H9 (cell line): ENCODE results near the gene PROCR. TPM values are rescaled to one million over a fixed set of nuclear protein-coding genes. Genes with fewer than 3 reads are reported as not detected.

Experiments used
- DNase-seq: peaks from one replicate; pipeline ENCODE4 v3.0.0-alpha.2; 2017
- H2AFZ ChIP-seq: one replicate; pipeline ENCODE4 v1.6.1; 2013; ENCODE audit warnings: mild to moderate bottlenecking, low read length, control low read depth, moderate library complexity
- H2AK5ac ChIP-seq: 2 replicates; pipeline ENCODE4 v1.6.1; 2013; ENCODE audit warnings: low read length, control low read depth, mixed read lengths; ENCODE audit not compliant: insufficient read length
- H2BK120ac ChIP-seq: one replicate; pipeline ENCODE4 v1.6.1; 2013; ENCODE audit warnings: low read depth, mild to moderate bottlenecking, low read length, control low read depth, inconsistent platforms; ENCODE audit not compliant: poor library complexity, severe bottlenecking
- H2BK12ac ChIP-seq: 2 replicates; pipeline ENCODE4 v1.6.1; 2013; ENCODE audit warnings: low read length, control low read depth, mixed read lengths, low read depth; ENCODE audit not compliant: insufficient read length
- H2BK15ac ChIP-seq: 2 replicates; pipeline ENCODE4 v1.6.1; 2013; ENCODE audit warnings: low read depth, low read length, control low read depth
- H2BK20ac ChIP-seq: one replicate; pipeline ENCODE4 v1.6.1; 2013; ENCODE audit warnings: low read depth, mild to moderate bottlenecking, low read length, control low read depth, inconsistent platforms; ENCODE audit not compliant: poor library complexity, severe bottlenecking
- H2BK5ac ChIP-seq: 2 replicates; pipeline ENCODE4 v1.6.1; 2013; ENCODE audit warnings: low read length, control low read depth, mixed read lengths; ENCODE audit not compliant: insufficient read length
- H3K14ac ChIP-seq: 2 replicates; pipeline ENCODE4 v1.6.1; 2013; ENCODE audit warnings: low read length, control low read depth; ENCODE audit not compliant: insufficient read depth
- H3K18ac ChIP-seq: 2 replicates; pipeline ENCODE4 v1.6.1; 2013; ENCODE audit warnings: low read depth, mild to moderate bottlenecking, mixed read lengths, low read length, control low read depth; ENCODE audit not compliant: insufficient read length
- H3K23ac ChIP-seq: 2 replicates; pipeline ENCODE4 v1.6.1; 2013; ENCODE audit warnings: low read length, control low read depth, mixed read lengths, low read depth; ENCODE audit not compliant: insufficient read length
- H3K23me2 ChIP-seq: 2 replicates; pipeline ENCODE4 v1.6.1; 2013; ENCODE audit warnings: low read depth, mild to moderate bottlenecking, mixed read lengths, low read length, control low read depth; ENCODE audit not compliant: insufficient read length, poor library complexity, severe bottlenecking
- H3K27ac ChIP-seq: 2 replicates; pipeline ENCODE4 v1.5.1; 2013; ENCODE audit warnings: low read length, control low read depth, mixed read lengths, low read depth; ENCODE audit not compliant: insufficient read length
- H3K27me3 ChIP-seq: 2 replicates; pipeline ENCODE4 v1.6.1; 2013; ENCODE audit warnings: low read length, control low read depth, inconsistent platforms; ENCODE audit not compliant: insufficient read depth
- H3K4ac ChIP-seq: 2 replicates; pipeline ENCODE4 v1.6.1; 2013; ENCODE audit warnings: low read depth, mild to moderate bottlenecking, control low read depth, inconsistent platforms, low read length, moderate library complexity
- H3K4me1 ChIP-seq: 2 replicates; pipeline ENCODE4 v1.6.1; 2013; ENCODE audit warnings: low read length, control low read depth, inconsistent platforms; ENCODE audit not compliant: insufficient read depth
- H3K4me2 ChIP-seq: 2 replicates; pipeline ENCODE4 v1.6.1; 2013; ENCODE audit warnings: low read length, control low read depth, mixed read lengths; ENCODE audit not compliant: insufficient read length, insufficient read depth
- H3K56ac ChIP-seq: 2 replicates; pipeline ENCODE4 v1.6.1; 2013; ENCODE audit warnings: low read depth, mild to moderate bottlenecking, mixed read lengths, low read length, control low read depth; ENCODE audit not compliant: insufficient read length
- H3K79me1 ChIP-seq: 2 replicates; pipeline ENCODE4 v1.6.1; 2013; ENCODE audit warnings: low read depth, mild to moderate bottlenecking, moderate library complexity, low read length, control low read depth, inconsistent platforms; ENCODE audit not compliant: insufficient read depth, poor library complexity, severe bottlenecking
- H3K79me2 ChIP-seq: 2 replicates; pipeline ENCODE4 v1.6.1; 2013; ENCODE audit warnings: low read length, control low read depth, inconsistent platforms; ENCODE audit not compliant: insufficient read depth
- H3K9ac ChIP-seq: 2 replicates; pipeline ENCODE4 v1.6.1; 2013; ENCODE audit warnings: low read length, control low read depth, mixed read lengths; ENCODE audit not compliant: insufficient read length; ENCODE audit errors: extremely low read depth
- H3K9me3 ChIP-seq: one replicate; pipeline ENCODE4 v1.6.1; 2013; ENCODE audit warnings: low read depth, low read length, inconsistent platforms; ENCODE audit not compliant: control insufficient read depth
- H3T11ph ChIP-seq: one replicate; pipeline ENCODE4 v1.6.1; 2013; ENCODE audit warnings: mild to moderate bottlenecking, low read length, control low read depth, inconsistent platforms
- H4K20me1 ChIP-seq: one replicate; pipeline ENCODE4 v1.6.1; 2013; ENCODE audit not compliant: control insufficient read depth, insufficient read length, insufficient read depth
- H4K5ac ChIP-seq: 2 replicates; pipeline ENCODE4 v1.6.1; 2013; ENCODE audit warnings: low read depth, mild to moderate bottlenecking, mixed read lengths, low read length, control low read depth; ENCODE audit not compliant: insufficient read length
- H4K8ac ChIP-seq: replicated peaks from 2 replicates; pipeline ENCODE4 v1.6.1; 2013; ENCODE audit warnings: low read length, control low read depth, mixed read lengths, low read depth; ENCODE audit not compliant: insufficient read length
- H4K91ac ChIP-seq: 2 replicates; pipeline ENCODE4 v1.6.1; 2013; ENCODE audit warnings: low read depth, mild to moderate bottlenecking, moderate library complexity, mixed read lengths, low read length, control low read depth; ENCODE audit not compliant: insufficient read length
- H3K27ac Mint-ChIP-seq, 3 experiments: 2 replicates in 2 of 3; 3 replicates in 1 of 3; pipeline ENCODE4 v1.8.0; 2020 to 2021; ENCODE audit warnings: mixed read lengths in 3 of 3, mild to moderate bottlenecking in 1 of 3, moderate library complexity in 1 of 3
- H3K27me3 Mint-ChIP-seq: 2 replicates; pipeline ENCODE4 v1.8.0; 2021; ENCODE audit warnings: low read depth, mild to moderate bottlenecking, moderate library complexity, mixed read lengths
- H3K36me3 Mint-ChIP-seq, 3 experiments: 2 replicates in 2 of 3; 3 replicates in 1 of 3; pipeline ENCODE4 v1.8.0; 2020 to 2021; ENCODE audit warnings: low read depth in 3 of 3, mixed read lengths in 3 of 3; ENCODE audit not compliant: insufficient read depth in 1 of 3
- H3K4me1 Mint-ChIP-seq, 2 experiments: 2 replicates each; pipeline ENCODE4 v1.8.0; 2020; ENCODE audit warnings: mixed read lengths in 2 of 2
- H3K4me3 Mint-ChIP-seq, 2 experiments: 2 replicates in 1 of 2; 3 replicates in 1 of 2; pipeline ENCODE4 v1.8.0; 2020 to 2021; ENCODE audit warnings: mild to moderate bottlenecking in 2 of 2, mixed read lengths in 2 of 2, moderate library complexity in 1 of 2
- H3K9me3 Mint-ChIP-seq, 2 experiments: 2 replicates in 1 of 2; 3 replicates in 1 of 2; pipeline ENCODE4 v1.8.0; 2020; ENCODE audit warnings: mild to moderate bottlenecking in 2 of 2, mixed read lengths in 2 of 2, moderate library complexity in 1 of 2
- WGBS: extraction: QIAGEN DNeasy Blood & Tissue Kit; methylation state at CpG from one replicate; pipeline ENCODE4 v1.1.7; 2013; ENCODE audit warnings: missing lambda C conversion rate, low lambda C conversion rate, mixed read lengths; ENCODE audit not compliant: insufficient read length; ENCODE audit errors: extremely low coverage; 5-methylcytosine and 5-hydroxymethylcytosine counted together
- total RNA-seq: library from RNA; stranded (reverse); gene quantifications from 2 replicates; pipeline ENCODE4 v1.2.1, GENCODE V29; 2021
- TF ChIP-seq, protein P1 (sequence below): fragments of 200-600 bp; sonication (generic); conservative IDR thresholded peaks from 3 replicates; pipeline ENCODE4 v1.8.0; 2021; ENCODE audit warnings: antibody characterized with exemption, mild to moderate bottlenecking

PROCR gene
- total RNA-seq, 1 experiment from 2014 or later: 6.4 TPM

DNA sequence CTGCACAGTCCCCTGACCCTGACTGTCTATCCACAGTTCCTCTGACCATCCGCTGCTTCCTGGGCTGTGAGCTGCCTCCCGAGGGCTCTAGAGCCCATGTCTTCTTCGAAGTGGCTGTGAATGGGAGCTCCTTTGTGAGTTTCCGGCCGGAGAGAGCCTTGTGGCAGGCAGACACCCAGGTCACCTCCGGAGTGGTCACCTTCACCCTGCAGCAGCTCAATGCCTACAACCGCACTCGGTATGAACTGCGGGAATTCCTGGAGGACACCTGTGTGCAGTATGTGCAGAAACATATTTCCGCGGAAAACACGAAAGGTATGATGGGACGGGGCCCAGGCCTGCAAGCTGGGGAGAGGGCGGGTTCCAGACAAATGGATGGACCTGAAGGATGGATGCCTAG, 4.3 kb downstream of the PROCR start:
- H3K18ac ChIP-seq: no peak overlapping the region
- H3K27me3 ChIP-seq: no peaks in the 10 kb centered on the region; the same call in 1 of the 2 replicates
- no peak overlapping the region for H3K23ac ChIP-seq
- H3K79me2 ChIP-seq: no peaks in the 10 kb centered on the region
- WGBS: no CpG with 5 or more reads among the region's 14 CpGs
- no peaks in the 10 kb centered on the region for H3K9me3 ChIP-seq
- Mint-ChIP-seq H3K27ac (no peak overlapping the region), H3K4me1 (peaks cover 21 to 34% of the 10 kb centered on the region in 2 experiments), H3K27me3 (peaks cover 38% of the 10 kb centered on the region), H3K9me3 (no peaks in the 10 kb centered on the region), H3K4me3 (no peak overlapping the region; a peak in 1 of 5 replicates), H3K36me3 (peaks cover 12 to 24% (median 16%) of the 10 kb centered on the region in 3 experiments)
- H3K9ac ChIP-seq: no peak overlapping the region
- H2BK20ac ChIP-seq: no peak overlapping the region
- no peak overlapping the region for H3K27ac ChIP-seq
- H3K23me2 ChIP-seq: peaks cover 11% of the 10 kb centered on the region
- H2BK120ac ChIP-seq: no peak overlapping the region
- H2BK12ac ChIP-seq: no peak overlapping the region
- no peak overlapping the region for H2AK5ac ChIP-seq
- H3T11ph ChIP-seq: no peak overlapping the region
- H3K4me1 ChIP-seq: peaks cover 4% of the 10 kb centered on the region; the same call in 1 of the 2 replicates
- no peak for DNase-seq
- H3K14ac ChIP-seq: no peak overlapping the region
- no peak overlapping the region for H3K4ac ChIP-seq
- no peak overlapping the region for H4K91ac ChIP-seq
- no peak overlapping the region for H3K4me2 ChIP-seq
- H2AFZ ChIP-seq: no peak overlapping the region
- no peak overlapping the region for H4K8ac ChIP-seq
- H4K20me1 ChIP-seq: no peaks in the 10 kb centered on the region
- no peak overlapping the region for H2BK15ac ChIP-seq
- no peaks in the 10 kb centered on the region for H3K79me1 ChIP-seq
- no peak overlapping the region for H4K5ac ChIP-seq
- no peak overlapping the region for H3K56ac ChIP-seq
- H2BK5ac ChIP-seq: no peak overlapping the region
- TF ChIP-seq, protein P1, sequence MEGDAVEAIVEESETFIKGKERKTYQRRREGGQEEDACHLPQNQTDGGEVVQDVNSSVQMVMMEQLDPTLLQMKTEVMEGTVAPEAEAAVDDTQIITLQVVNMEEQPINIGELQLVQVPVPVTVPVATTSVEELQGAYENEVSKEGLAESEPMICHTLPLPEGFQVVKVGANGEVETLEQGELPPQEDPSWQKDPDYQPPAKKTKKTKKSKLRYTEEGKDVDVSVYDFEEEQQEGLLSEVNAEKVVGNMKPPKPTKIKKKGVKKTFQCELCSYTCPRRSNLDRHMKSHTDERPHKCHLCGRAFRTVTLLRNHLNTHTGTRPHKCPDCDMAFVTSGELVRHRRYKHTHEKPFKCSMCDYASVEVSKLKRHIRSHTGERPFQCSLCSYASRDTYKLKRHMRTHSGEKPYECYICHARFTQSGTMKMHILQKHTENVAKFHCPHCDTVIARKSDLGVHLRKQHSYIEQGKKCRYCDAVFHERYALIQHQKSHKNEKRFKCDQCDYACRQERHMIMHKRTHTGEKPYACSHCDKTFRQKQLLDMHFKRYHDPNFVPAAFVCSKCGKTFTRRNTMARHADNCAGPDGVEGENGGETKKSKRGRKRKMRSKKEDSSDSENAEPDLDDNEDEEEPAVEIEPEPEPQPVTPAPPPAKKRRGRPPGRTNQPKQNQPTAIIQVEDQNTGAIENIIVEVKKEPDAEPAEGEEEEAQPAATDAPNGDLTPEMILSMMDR: no peak
